ENCODE measurements around the gene APEX2. TPM values are rescaled to one million over a fixed set of nuclear protein-coding genes. Genes with fewer than 3 reads are reported as not detected.
A peak's percentile ranks its signal among the peaks of the same experiment; 100 is the strongest.

APEX2 gene
- total and polyA plus RNA-seq, 2 donors: 6.7 to 9.0 TPM

GRCh38 chrX:55006827-55007621, 6.9 kb downstream of the APEX2 start:
- 98% methylated on average over 18 of the region's 18 CpGs for WGBS
- Histone ChIP-seq H3K4me3 (ENCODE audit: low read length in 2 of 2) (no peak overlapping the region), H3K27ac (ENCODE audit: low read depth in 1 of 2, low read length in 1 of 2) (no peak overlapping the region), H3K9me3 (ENCODE audit: control insufficient read depth in 2 of 2, insufficient read depth in 1 of 2, low read length in 1 of 2) (no peaks in the 10 kb centered on the region), H3K4me1 (ENCODE audit: control insufficient read depth in 2 of 2, insufficient read depth in 2 of 2, low read length in 2 of 2) (peaks cover 5 to 12% of the 10 kb centered on the region in 2 donors), H3K36me3 (ENCODE audit: control insufficient read depth in 2 of 2, insufficient read depth in 2 of 2, low read length in 1 of 2) (peaks cover 27 to 38% of the 10 kb centered on the region in 2 donors), H3K27me3 (ENCODE audit: control insufficient read depth in 2 of 2, insufficient read depth in 1 of 2, low read length in 1 of 2) (no peaks in the 10 kb centered on the region)
- no peak for DNase-seq (ENCODE audit: low read depth in 6 of 9, low spot score in 9 of 9)

DNA sequence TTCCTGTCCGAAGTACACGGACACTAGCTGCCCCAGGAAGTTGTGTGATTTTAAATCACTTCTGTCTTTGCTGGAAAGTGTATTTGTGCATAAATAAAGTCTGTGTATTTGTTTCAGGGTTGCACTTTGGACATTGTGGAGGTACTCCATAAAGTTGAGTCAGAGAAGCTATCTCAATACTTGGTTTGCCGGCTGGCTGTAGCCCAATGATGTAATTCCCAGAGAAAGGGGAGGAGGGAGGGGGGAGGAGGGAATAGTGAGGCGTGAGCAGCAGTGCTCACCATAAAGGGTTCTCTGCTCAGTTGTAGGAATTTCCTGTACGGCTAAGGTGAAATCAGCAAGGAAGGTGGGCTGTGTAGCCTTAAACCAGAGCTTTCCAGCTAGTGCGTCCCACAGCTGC, 7.5 kb downstream of the APEX2 start:
- H3K4me3 ChIP-seq (ENCODE audit: low read length in 2 of 2): no peak overlapping the region
- no peaks in the 10 kb centered on the region for H3K27me3 ChIP-seq (ENCODE audit: control insufficient read depth in 2 of 2, insufficient read depth in 1 of 2, low read length in 1 of 2)
- no peaks in the 10 kb centered on the region for H3K9me3 ChIP-seq (ENCODE audit: control insufficient read depth in 2 of 2, insufficient read depth in 1 of 2, low read length in 1 of 2)
- WGBS: 99% methylated on average over 6 of the region's 6 CpGs
- no peak overlapping the region for H3K27ac ChIP-seq (ENCODE audit: low read depth in 1 of 2, low read length in 1 of 2)
- DNase-seq (ENCODE audit: low read depth in 6 of 9, low spot score in 9 of 9): no peak
- H3K4me1 ChIP-seq (ENCODE audit: control insufficient read depth in 2 of 2, insufficient read depth in 2 of 2, low read length in 2 of 2): peaks cover 5 to 12% of the 10 kb centered on the region in 2 donors
- peaks cover 25 to 38% of the 10 kb centered on the region in 2 donors for H3K36me3 ChIP-seq (ENCODE audit: control insufficient read depth in 2 of 2, insufficient read depth in 2 of 2, low read length in 1 of 2)

DNA sequence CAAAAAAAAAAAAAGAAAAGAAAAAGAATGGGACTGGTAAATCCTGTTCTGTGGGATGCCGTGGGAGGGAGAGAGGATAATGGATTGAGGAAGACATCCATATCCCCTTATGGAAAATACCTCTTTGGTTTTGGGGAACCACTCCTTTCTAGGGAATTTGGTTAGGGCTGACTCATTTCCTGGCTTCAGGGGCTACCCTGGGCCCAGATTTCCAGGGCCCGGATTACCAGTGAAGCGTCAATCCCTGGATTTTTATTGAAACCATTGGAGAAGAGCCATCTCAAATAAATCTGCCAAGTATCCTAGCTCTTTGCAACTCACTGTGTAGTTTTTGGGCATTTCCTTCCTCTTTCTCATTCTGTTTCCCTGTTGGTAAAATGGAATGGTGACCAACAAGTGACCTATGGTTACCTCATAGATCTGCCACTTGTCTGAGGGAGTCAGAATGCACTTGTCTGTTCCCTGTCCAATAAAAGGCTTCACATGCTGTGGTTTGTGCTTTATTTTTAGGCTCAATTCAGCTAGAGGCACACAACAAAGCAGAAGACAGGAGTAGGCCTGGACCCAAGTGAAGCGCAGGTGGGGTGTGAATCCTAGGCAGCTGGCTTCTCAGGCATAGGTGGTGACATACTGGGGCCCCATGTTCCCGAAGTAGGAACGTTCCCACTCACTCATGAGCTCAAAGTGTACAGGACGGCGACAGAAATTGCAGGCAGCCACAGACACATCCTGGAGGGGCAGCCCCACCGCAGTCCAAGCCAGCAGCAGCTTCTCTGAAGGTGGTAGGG, 8.6 kb downstream of the APEX2 start:
- Histone ChIP-seq H3K36me3 (ENCODE audit: control insufficient read depth in 2 of 2, insufficient read depth in 2 of 2, low read length in 1 of 2) (peaks cover 23 to 32% of the 10 kb centered on the region in 2 donors), H3K4me3 (ENCODE audit: low read length in 2 of 2) (no peak overlapping the region), H3K27me3 (ENCODE audit: control insufficient read depth in 2 of 2, insufficient read depth in 1 of 2, low read length in 1 of 2) (no peaks in the 10 kb centered on the region), H3K9me3 (ENCODE audit: control insufficient read depth in 2 of 2, insufficient read depth in 1 of 2, low read length in 1 of 2) (no peaks in the 10 kb centered on the region), H3K4me1 (ENCODE audit: control insufficient read depth in 2 of 2, insufficient read depth in 2 of 2, low read length in 2 of 2) (peaks cover 5 to 12% of the 10 kb centered on the region in 2 donors), H3K27ac (ENCODE audit: low read depth in 1 of 2, low read length in 1 of 2) (peak overlapping the region in 1 of 2 donors; percentile 52)
- WGBS: 26% methylated on average over 9 of the region's 9 CpGs
- peak in 2 of 9 donors; percentile 1 to 23 for DNase-seq (ENCODE audit: low read depth in 6 of 9, low spot score in 9 of 9)

- H3K36me3 ChIP-seq (ENCODE audit: control insufficient read depth in 2 of 2, insufficient read depth in 2 of 2, low read length in 1 of 2): peaks cover 8 to 9% of the 10 kb centered on the region in 2 donors
- WGBS: 54% methylated on average over 2 of the region's 2 CpGs
- H3K9me3 ChIP-seq (ENCODE audit: control insufficient read depth in 2 of 2, insufficient read depth in 1 of 2, low read length in 1 of 2): no peaks in the 10 kb centered on the region
- H3K27ac ChIP-seq (ENCODE audit: low read depth in 1 of 2, low read length in 1 of 2): no peak overlapping the region
- no peaks in the 10 kb centered on the region for H3K27me3 ChIP-seq (ENCODE audit: control insufficient read depth in 2 of 2, insufficient read depth in 1 of 2, low read length in 1 of 2)
- H3K4me1 ChIP-seq (ENCODE audit: control insufficient read depth in 2 of 2, insufficient read depth in 2 of 2, low read length in 2 of 2): peaks cover 5 to 12% of the 10 kb centered on the region in 2 donors
- no peak for DNase-seq (ENCODE audit: low read depth in 6 of 9, low spot score in 9 of 9)
- H3K4me3 ChIP-seq (ENCODE audit: low read length in 2 of 2): no peak overlapping the region
Measured at GRCh38 chrX:55011294-55011693, 11.1 kb downstream of the APEX2 start.

DNA sequence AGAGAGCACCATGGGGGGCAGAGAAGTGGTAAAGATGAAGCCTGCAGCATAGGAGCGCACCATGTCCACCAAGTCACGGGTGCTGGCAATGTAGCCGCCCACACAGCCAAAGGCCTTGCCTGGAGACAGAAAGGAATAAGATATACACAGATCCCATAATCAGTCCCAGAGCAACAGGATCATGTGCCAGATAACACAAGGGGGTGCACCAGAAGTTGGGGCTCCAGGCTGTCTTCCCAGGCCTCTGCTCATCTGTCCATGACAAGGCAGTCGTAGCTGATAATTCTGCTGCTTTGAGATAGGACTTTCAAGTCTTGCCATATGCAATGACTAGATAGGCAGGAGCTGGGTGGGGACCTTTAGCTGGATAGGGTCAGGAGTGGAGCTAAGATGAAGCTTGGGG, 14.7 kb downstream of the APEX2 start:
- over 99% methylated on average over 4 of the region's 4 CpGs for WGBS
- H3K36me3 ChIP-seq (ENCODE audit: control insufficient read depth in 2 of 2, insufficient read depth in 2 of 2, low read length in 1 of 2): no peaks in the 10 kb centered on the region
- no peaks in the 10 kb centered on the region for H3K27me3 ChIP-seq (ENCODE audit: control insufficient read depth in 2 of 2, insufficient read depth in 1 of 2, low read length in 1 of 2)
- H3K4me3 ChIP-seq (ENCODE audit: low read length in 2 of 2): no peak overlapping the region
- H3K9me3 ChIP-seq (ENCODE audit: control insufficient read depth in 2 of 2, insufficient read depth in 1 of 2, low read length in 1 of 2): no peaks in the 10 kb centered on the region
- no peaks in the 10 kb centered on the region for H3K4me1 ChIP-seq (ENCODE audit: control insufficient read depth in 2 of 2, insufficient read depth in 2 of 2, low read length in 2 of 2)
- DNase-seq (ENCODE audit: low read depth in 6 of 9, low spot score in 9 of 9): no peak
- H3K27ac ChIP-seq (ENCODE audit: low read depth in 1 of 2, low read length in 1 of 2): no peak overlapping the region

DNA sequence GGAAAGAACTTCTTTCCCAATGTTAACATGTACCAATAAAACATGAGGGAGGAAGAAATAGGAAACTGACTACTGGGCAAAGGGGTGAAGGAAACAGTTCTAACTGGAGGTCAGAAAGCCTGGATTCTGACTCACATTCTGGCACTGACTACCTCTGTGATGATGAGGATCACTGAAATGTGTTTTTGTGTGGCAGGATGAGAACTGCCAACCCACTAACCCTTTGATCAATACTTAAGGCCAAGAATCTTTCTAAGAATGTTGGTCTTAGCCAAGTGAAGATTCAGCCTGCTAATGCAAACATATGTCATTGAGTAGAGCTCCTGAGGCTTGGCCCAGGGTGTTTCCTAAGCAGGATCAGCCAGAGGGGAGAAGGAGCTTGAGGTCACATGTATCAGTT, 26.0 kb downstream of the APEX2 start:
- H3K9me3 ChIP-seq (ENCODE audit: control insufficient read depth in 2 of 2, insufficient read depth in 1 of 2, low read length in 1 of 2): no peaks in the 10 kb centered on the region
- no peaks in the 10 kb centered on the region for H3K36me3 ChIP-seq (ENCODE audit: control insufficient read depth in 2 of 2, insufficient read depth in 2 of 2, low read length in 1 of 2)
- no peak for DNase-seq (ENCODE audit: low read depth in 6 of 9, low spot score in 9 of 9)
- no peak overlapping the region for H3K27ac ChIP-seq (ENCODE audit: low read depth in 1 of 2, low read length in 1 of 2)
- no peaks in the 10 kb centered on the region for H3K4me1 ChIP-seq (ENCODE audit: control insufficient read depth in 2 of 2, insufficient read depth in 2 of 2, low read length in 2 of 2)
- H3K4me3 ChIP-seq (ENCODE audit: low read length in 2 of 2): no peak overlapping the region
- H3K27me3 ChIP-seq (ENCODE audit: control insufficient read depth in 2 of 2, insufficient read depth in 1 of 2, low read length in 1 of 2): no peaks in the 10 kb centered on the region

DNA sequence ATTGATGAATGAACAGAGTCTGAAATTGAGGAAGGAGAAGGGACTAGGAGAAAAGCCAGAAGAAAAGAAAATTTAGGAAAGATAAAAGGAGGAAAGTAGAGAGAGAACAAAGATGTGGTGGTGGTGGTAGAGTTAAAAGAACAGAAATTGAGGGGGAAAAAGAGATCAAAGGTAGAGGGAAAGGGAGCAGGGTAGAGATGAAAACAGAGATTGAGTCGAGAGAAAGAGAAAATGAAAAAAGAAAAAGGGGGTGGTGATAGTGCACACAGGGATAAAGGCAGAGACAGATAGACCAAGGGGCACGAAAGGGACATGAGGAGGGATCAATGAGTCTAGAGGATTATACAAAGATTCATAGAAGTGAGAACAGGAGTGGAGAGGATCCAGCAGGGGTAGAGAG, 26.7 kb downstream of the APEX2 start:
- H3K27me3 ChIP-seq (ENCODE audit: control insufficient read depth in 2 of 2, insufficient read depth in 1 of 2, low read length in 1 of 2): no peaks in the 10 kb centered on the region
- H3K4me1 ChIP-seq (ENCODE audit: control insufficient read depth in 2 of 2, insufficient read depth in 2 of 2, low read length in 2 of 2): no peaks in the 10 kb centered on the region
- no peaks in the 10 kb centered on the region for H3K9me3 ChIP-seq (ENCODE audit: control insufficient read depth in 2 of 2, insufficient read depth in 1 of 2, low read length in 1 of 2)
- no peaks in the 10 kb centered on the region for H3K36me3 ChIP-seq (ENCODE audit: control insufficient read depth in 2 of 2, insufficient read depth in 2 of 2, low read length in 1 of 2)
- H3K27ac ChIP-seq (ENCODE audit: low read depth in 1 of 2, low read length in 1 of 2): no peak overlapping the region
- no peak overlapping the region for H3K4me3 ChIP-seq (ENCODE audit: low read length in 2 of 2)
- 64% methylated on average over 2 of the region's 2 CpGs for WGBS
- DNase-seq (ENCODE audit: low read depth in 6 of 9, low spot score in 9 of 9): no peak

DNA sequence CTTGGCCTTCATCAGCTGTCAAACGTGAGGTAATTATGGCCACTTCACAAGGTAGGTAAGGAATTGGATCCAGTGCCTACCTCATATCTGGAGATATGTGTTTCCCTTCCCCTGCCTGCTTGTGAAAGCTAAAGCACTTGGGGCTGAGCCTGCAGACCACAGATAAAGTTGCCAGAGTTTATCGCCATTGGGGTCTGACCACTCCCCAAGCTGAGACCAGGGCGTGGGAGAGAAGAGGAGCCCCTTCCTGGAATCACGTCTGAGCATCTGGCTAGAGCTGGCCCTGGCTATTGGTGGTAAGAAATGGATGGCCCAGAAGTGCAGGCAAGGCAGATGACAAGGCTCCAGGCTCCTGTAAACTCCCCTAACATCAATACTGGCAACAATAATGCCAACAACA, 27.9 kb downstream of the APEX2 start:
- Histone ChIP-seq H3K27ac (ENCODE audit: low read depth in 1 of 2, low read length in 1 of 2) (no peak overlapping the region), H3K27me3 (ENCODE audit: control insufficient read depth in 2 of 2, insufficient read depth in 1 of 2, low read length in 1 of 2) (no peaks in the 10 kb centered on the region), H3K4me3 (ENCODE audit: low read length in 2 of 2) (no peak overlapping the region), H3K9me3 (ENCODE audit: control insufficient read depth in 2 of 2, insufficient read depth in 1 of 2, low read length in 1 of 2) (no peaks in the 10 kb centered on the region), H3K36me3 (ENCODE audit: control insufficient read depth in 2 of 2, insufficient read depth in 2 of 2, low read length in 1 of 2) (no peaks in the 10 kb centered on the region), H3K4me1 (ENCODE audit: control insufficient read depth in 2 of 2, insufficient read depth in 2 of 2, low read length in 2 of 2) (no peaks in the 10 kb centered on the region)
- 95% methylated on average over 4 of the region's 4 CpGs for WGBS
- DNase-seq (ENCODE audit: low read depth in 6 of 9, low spot score in 9 of 9): no peak

DNA sequence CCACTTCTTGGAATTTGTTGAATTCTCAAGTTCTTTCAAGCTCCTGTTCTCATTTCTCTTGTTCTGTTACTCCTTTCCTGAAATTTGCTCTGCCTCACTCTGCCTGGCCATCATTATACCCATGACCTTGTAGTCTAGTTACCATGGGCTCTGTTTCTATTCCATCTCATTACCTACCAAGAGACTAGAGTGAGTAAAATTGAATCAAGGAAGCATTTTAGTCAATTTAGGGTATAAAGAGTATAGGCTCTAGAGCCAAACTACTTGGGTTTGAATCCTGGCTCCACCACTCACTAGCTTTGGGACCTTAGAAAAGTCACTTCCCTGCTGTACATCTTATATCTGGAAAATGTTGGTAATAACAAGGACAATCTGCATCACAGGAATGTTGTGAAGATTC, 28.4 kb downstream of the APEX2 start:
- Histone ChIP-seq H3K4me1 (ENCODE audit: control insufficient read depth in 2 of 2, insufficient read depth in 2 of 2, low read length in 2 of 2) (no peaks in the 10 kb centered on the region), H3K9me3 (ENCODE audit: control insufficient read depth in 2 of 2, insufficient read depth in 1 of 2, low read length in 1 of 2) (no peaks in the 10 kb centered on the region), H3K4me3 (ENCODE audit: low read length in 2 of 2) (no peak overlapping the region), H3K27ac (ENCODE audit: low read depth in 1 of 2, low read length in 1 of 2) (no peak overlapping the region), H3K36me3 (ENCODE audit: control insufficient read depth in 2 of 2, insufficient read depth in 2 of 2, low read length in 1 of 2) (no peaks in the 10 kb centered on the region), H3K27me3 (ENCODE audit: control insufficient read depth in 2 of 2, insufficient read depth in 1 of 2, low read length in 1 of 2) (no peaks in the 10 kb centered on the region)
- DNase-seq (ENCODE audit: low read depth in 6 of 9, low spot score in 9 of 9): no peak

Measured in thymus (tissue), 11 donors.